GM12878 (cell line): ENCODE data around the gene UFSP2. TPM values are rescaled to one million over a fixed set of nuclear protein-coding genes. Genes with fewer than 3 reads are reported as not detected.

Source experiments
- ATAC-seq: fragments of 200-7000 bp; cut with Tn5 transposase; 3 replicates; pipeline ENCODE4 v1.9.1; 2020; ENCODE audit warnings: mild to moderate bottlenecking, moderate library complexity
- BruUV-seq: library from RNA; stranded (reverse); fragments of 400-500 nt; replicated peaks from 2 replicates; lab custom pipeline; 2021; lab: Mats Ljungman, UMichigan
- CTCF ChIA-PET: fragments of 300-600 bp; sonication (Branson Sonifier 250); formaldehyde crosslinking; extraction: SDS; loops from one replicate; lab custom pipeline; 2021; ENCODE audit warnings: inconsistent platforms; lab: Yijun Ruan, JAX
- POLR2A ChIA-PET: fragments of 350-600 bp; formaldehyde crosslinking; extraction: SDS; loops from one replicate; lab custom pipeline; 2021; ENCODE audit warnings: inconsistent platforms; lab: Charles Lee
- RAD21 ChIA-PET: fragments of 300-600 bp; sonication (Branson Sonifier 250); formaldehyde crosslinking; loops from one replicate; lab custom pipeline; 2023; ENCODE audit warnings: antibody characterized with exemption; ENCODE audit not compliant: unreplicated experiment; lab: Charles Lee
- SMC1A ChIA-PET: fragments of 300-600 bp; sonication (Branson Sonifier 250); formaldehyde crosslinking; loops from one replicate; lab custom pipeline; 2023; ENCODE audit not compliant: unreplicated experiment, uncharacterized antibody; lab: Charles Lee
- DNase-seq: peaks from one replicate; pipeline ENCODE4 v3.0.0-alpha.2; 2011; ENCODE audit warnings: low read depth, low spot score
- FAIRE-seq: peaks from 3 replicates; lab custom pipeline; 2011; peaks lifted over from hg19 to GRCh38; lab: Jason Lieb, UNC
- H2AFZ ChIP-seq: 2 replicates; pipeline ENCODE4 v1.6.0; 2011; ENCODE audit warnings: low read depth, low read length, control low read depth; ENCODE audit not compliant: control insufficient read depth
- H3K27ac ChIP-seq: 2 replicates; pipeline ENCODE4 v1.5.1; 2011; ENCODE audit warnings: control low read depth; ENCODE audit not compliant: control insufficient read depth, insufficient read depth
- H3K27me3 ChIP-seq, 2 experiments: replicated peaks in 1 of 2; 2 replicates each; pipeline versions ENCODE4 v1.6.0 to v1.6.1; 2011; ENCODE audit warnings: low read length in 1 of 2; ENCODE audit not compliant: control insufficient read depth in 2 of 2, insufficient read depth in 2 of 2
- H3K36me3 ChIP-seq, 2 experiments: 2 replicates each; pipeline ENCODE4 v1.5.1; 2011; ENCODE audit warnings: low read length in 1 of 2; ENCODE audit not compliant: control insufficient read depth in 2 of 2, insufficient read depth in 2 of 2
- H3K4me1 ChIP-seq: 2 replicates; pipeline ENCODE4 v1.6.1; 2011; ENCODE audit warnings: mild to moderate bottlenecking, low read length, moderate library complexity, mixed read lengths; ENCODE audit not compliant: control insufficient read depth, insufficient read depth
- H3K4me2 ChIP-seq: 2 replicates; pipeline ENCODE4 v1.6.0; 2011; ENCODE audit warnings: control low read depth; ENCODE audit not compliant: control insufficient read depth, insufficient read depth
- H3K4me3 ChIP-seq: fragments of 200-600 bp; sonication (generic); 2 replicates; pipeline ENCODE4 v1.5.1; 2016
- H3K79me2 ChIP-seq: 2 replicates; pipeline ENCODE4 v1.6.0; 2011; ENCODE audit warnings: low read length; ENCODE audit not compliant: control insufficient read depth, insufficient read depth
- H3K9ac ChIP-seq: 2 replicates; pipeline ENCODE4 v1.8.0; 2011; ENCODE audit warnings: low read length, control low read depth, mixed read lengths; ENCODE audit not compliant: control insufficient read depth, insufficient read depth
- H3K9me3 ChIP-seq: replicated peaks from 3 replicates; pipeline ENCODE4 v1.5.1; 2011; ENCODE audit warnings: mild to moderate bottlenecking, low read length; ENCODE audit not compliant: control insufficient read depth, insufficient read depth
- H4K20me1 ChIP-seq: 2 replicates; pipeline ENCODE4 v1.6.0; 2011; ENCODE audit not compliant: control insufficient read depth, insufficient read depth
- CHD4 ChIP-seq: fragments of 200-600 bp; sonication (generic); IDR thresholded peaks from 2 replicates; pipeline ENCODE4 v1.6.1; 2016; ENCODE audit warnings: mild to moderate bottlenecking
- HDGF ChIP-seq: fragments of 450-650 bp; IDR thresholded peaks from 2 replicates; pipeline ENCODE4 v1.6.1; 2016; ENCODE audit warnings: antibody characterized with exemption
- JUNB ChIP-seq: IDR thresholded peaks from 2 replicates; pipeline ENCODE4 v1.6.1; 2016; ENCODE audit warnings: antibody characterized with exemption, mild to moderate bottlenecking
- KLF5 ChIP-seq: fragments of 450-650 bp; IDR thresholded peaks from 2 replicates; pipeline ENCODE4 v1.6.1; 2014; ENCODE audit warnings: mild to moderate bottlenecking; ENCODE audit not compliant: partially characterized antibody
- MTA2 ChIP-seq: fragments of 450-650 bp; IDR thresholded peaks from 2 replicates; pipeline ENCODE4 v1.6.1; 2016; ENCODE audit warnings: low read depth, mild to moderate bottlenecking, moderate library complexity
- NR2F1 ChIP-seq: fragments of 450-650 bp; conservative IDR thresholded peaks from 2 replicates; pipeline ENCODE4 v1.6.1; 2017; ENCODE audit warnings: mild to moderate bottlenecking
- RAD21 ChIP-seq: IDR thresholded peaks from 2 replicates; pipeline ENCODE4 v1.6.1; 2011; ENCODE audit warnings: mild to moderate bottlenecking, low read depth, low read length, moderate library complexity; ENCODE audit not compliant: insufficient read depth
- SIN3A ChIP-seq: IDR thresholded peaks from 2 replicates; pipeline ENCODE4 v1.6.1; 2012; ENCODE audit warnings: low read depth, low read length, improper control_type of control experiment
- TARDBP ChIP-seq: IDR thresholded peaks from 2 replicates; pipeline ENCODE4 v1.6.1; 2016; ENCODE audit warnings: borderline replicate concordance
- YY1 ChIP-seq: IDR thresholded peaks from 2 replicates; pipeline ENCODE4 v1.6.1; 2011; ENCODE audit warnings: low read depth, mild to moderate bottlenecking, low read length
- ZNF274 ChIP-seq: IDR thresholded peaks from one replicate; pipeline ENCODE4 v1.8.0; 2011; ENCODE audit not compliant: insufficient read length, insufficient read depth
- WGBS: methylation state at CpG from one replicate; pipeline ENCODE4 v1.1.6; 2016; ENCODE audit warnings: low lambda C conversion rate; ENCODE audit not compliant: insufficient replicate concordance, insufficient coverage; ENCODE audit errors: missing lambda C conversion rate; 5-methylcytosine and 5-hydroxymethylcytosine counted together
- in situ Hi-C: fragments of 300-500 bp; cut with MboI; formaldehyde crosslinking; loops from 9 replicates; pipeline ENCODE4 v1.14.3; 2018; ENCODE audit warnings: mixed read lengths
- intact Hi-C: fragments of 100-400 bp; cut with micrococcal nuclease; formaldehyde crosslinking; loops from one replicate; pipeline ENCODE4 v1.14.2; 2022; ENCODE audit not compliant: unreplicated experiment
- polyA plus RNA-seq, 11 experiments: library from polyadenylated mRNA; depleted of rRNA in 4 of 11; unstranded in 6 of 11; stranded (reverse) in 5 of 11; fragments of >200 nt; fragmentation: Nextera tagmentation in 4 of 11; fragmentation: Illumina TruSeq in 1 of 11; extraction: Ambion mirVana in 4 of 11; extraction: Trizol in 1 of 11; gene quantifications; 1 replicate in 1 of 11; 2 replicates in 10 of 11; pipeline versions ENCODE4 v1.2.1 to v1.2.3, GENCODE V29; 2011 to 2016; ENCODE audit warnings: inconsistent platforms in 2 of 11, missing spikeins in 2 of 11, low read depth in 1 of 11
- total RNA-seq, 4 experiments: library from RNA; depleted of rRNA in 3 of 4; stranded (reverse); fragments of >200 nt in 3 of 4; fragmentation: Illumina TruSeq in 1 of 4; extraction: Trizol in 1 of 4; gene quantifications; 2 replicates each; pipeline versions ENCODE4 v1.2.1 to v1.2.3, GENCODE V29; 2013 to 2021
- TF ChIP-seq, protein P1 (sequence below): fragments of 450-650 bp; IDR thresholded peaks from 2 replicates; pipeline ENCODE4 v1.6.1; 2014; ENCODE audit warnings: mild to moderate bottlenecking
- TF ChIP-seq, protein P2 (sequence below): fragments of 450-650 bp; IDR thresholded peaks from 2 replicates; pipeline ENCODE4 v1.6.1; 2016; ENCODE audit warnings: mild to moderate bottlenecking, moderate library complexity, borderline replicate concordance

Gene UFSP2
- total and polyA plus RNA-seq, 10 of the 15 experiments (the other 5 are each of a cell fraction or from before 2014, with no cell fraction given) = 25.4 to 53.1 (median 37.7) TPM

DNA sequence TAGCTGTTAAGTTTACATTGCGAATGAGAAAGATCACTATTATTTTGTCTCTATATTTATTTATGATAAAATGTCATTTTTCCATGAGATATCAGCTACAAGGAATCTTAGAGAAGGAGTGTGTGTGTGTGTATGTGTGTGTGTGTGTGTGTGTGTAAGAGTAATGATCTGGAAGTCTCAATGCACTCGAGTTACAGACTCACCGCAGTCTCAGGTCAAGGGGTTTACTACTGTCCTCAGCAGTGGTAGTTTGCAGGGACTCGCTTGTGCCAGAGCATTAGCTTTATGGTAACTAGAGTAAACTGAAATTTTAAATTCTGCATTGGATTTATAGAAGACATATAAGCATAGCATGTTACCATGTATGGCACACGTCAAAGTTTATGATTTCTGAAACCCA lies 60.9 kb downstream of the UFSP2 start:
- Histone ChIP-seq H3K36me3 (peaks cover 1 to 30% of the 10 kb centered on the region in 2 experiments), H3K4me2 (no peak overlapping the region), H3K4me1 (no peaks in the 10 kb centered on the region), H3K27me3 (no peaks in the 10 kb centered on the region), H3K79me2 (no peaks in the 10 kb centered on the region), H4K20me1 (no peaks in the 10 kb centered on the region), H3K9me3 (no peaks in the 10 kb centered on the region), H3K4me3 (no peak overlapping the region), H3K9ac (no peak overlapping the region), H3K27ac (no peak overlapping the region), H2AFZ (no peak overlapping the region)
- intact Hi-C loops = no loop called here
- BruUV-seq = no TSS peak
- in situ Hi-C loops = no loop called here
- no peak for FAIRE-seq
- 96% methylated on average over 5 of the region's 5 CpGs for WGBS
- SMC1A ChIA-PET = interaction anchor here (0.7 kb wide), 1 partner anchor 12 kb away, joined by 4 read pairs; no protein-coding TSS in a partner anchor
- RAD21 ChIA-PET = interaction anchor here (1.7 kb wide), 1 partner anchor 58 kb away, joined by 4 read pairs; no protein-coding TSS in a partner anchor
- no peak for TF ChIP-seq YY1
- no peak for TF ChIP-seq RAD21
- no peak for TF ChIP-seq NR2F1
- no peak for TF ChIP-seq KLF5
- DNase-seq = no peak
- POLR2A ChIA-PET = no interaction called here
- no peak for ATAC-seq
- CTCF ChIA-PET = interaction anchor here (0.8 to 0.9 kb wide), 2 partner anchors 12 to 145 kb away, joined by 3 to 4 read pairs; no protein-coding TSS in a partner anchor

DNA sequence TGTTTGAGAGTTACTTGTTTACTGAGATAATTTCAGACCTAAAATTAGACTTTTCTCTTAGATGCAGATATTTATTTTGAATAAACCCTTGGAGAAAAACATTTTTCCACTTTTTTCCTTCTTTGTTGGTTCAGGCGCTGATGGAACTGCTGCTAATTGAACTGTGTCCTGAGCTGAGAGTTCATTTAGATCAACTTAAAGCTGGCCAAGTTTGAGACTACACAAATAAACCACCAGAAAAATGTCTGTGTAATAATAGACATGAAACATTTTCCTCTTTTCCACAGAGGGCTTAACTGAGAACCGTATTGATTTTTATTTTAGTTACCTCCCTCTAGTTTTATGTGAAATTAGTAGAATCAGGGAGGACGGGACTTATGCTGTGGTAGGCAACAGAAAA lies 62.5 kb downstream of the UFSP2 start:
- peak overlapping the region; percentile 17; the same call in 1 of the 2 replicates for H3K27ac ChIP-seq
- CTCF ChIA-PET = interaction anchor here (0.7 kb wide), 1 partner anchor 656 kb away, joined by 3 read pairs; no protein-coding TSS in a partner anchor
- no peak overlapping the region for H3K9ac ChIP-seq
- peaks cover 1 to 30% of the 10 kb centered on the region in 2 experiments for H3K36me3 ChIP-seq
- FAIRE-seq = no peak
- no peak overlapping the region for H3K4me3 ChIP-seq
- H3K4me2 ChIP-seq = no peak overlapping the region
- no peak overlapping the region for H2AFZ ChIP-seq
- H3K9me3 ChIP-seq = no peaks in the 10 kb centered on the region
- RAD21 ChIA-PET = interaction anchor here (1.1 kb wide), 1 partner anchor 22 kb away, joined by 3 read pairs; no protein-coding TSS in a partner anchor
- no TSS peak for BruUV-seq
- H3K79me2 ChIP-seq = no peaks in the 10 kb centered on the region
- in situ Hi-C loops = no loop called here
- POLR2A ChIA-PET = interaction anchor here (0.7 kb wide), 3 partner anchors 18 to 538 kb away, joined by 4 to 6 read pairs (median 4); no protein-coding TSS in a partner anchor
- intact Hi-C loops = no loop called here
- H3K4me1 ChIP-seq = no peaks in the 10 kb centered on the region
- WGBS = 85% methylated on average over 3 of the region's 3 CpGs
- ATAC-seq = no peak
- H4K20me1 ChIP-seq = no peaks in the 10 kb centered on the region
- no peak for DNase-seq
- SMC1A ChIA-PET = interaction anchor here (1.0 kb wide), 1 partner anchor 53 kb away, joined by 3 read pairs; no protein-coding TSS in a partner anchor
- H3K27me3 ChIP-seq = no peaks in the 10 kb centered on the region
- TF ChIP-seq MTA2 = no peak
- TF ChIP-seq CHD4 = no peak
- TF ChIP-seq HDGF = no peak
- TF ChIP-seq SIN3A = no peak
- no peak for TF ChIP-seq JUNB
- TF ChIP-seq TARDBP = no peak
- TF ChIP-seq ZNF274 = no peak
- TF ChIP-seq, protein P1, sequence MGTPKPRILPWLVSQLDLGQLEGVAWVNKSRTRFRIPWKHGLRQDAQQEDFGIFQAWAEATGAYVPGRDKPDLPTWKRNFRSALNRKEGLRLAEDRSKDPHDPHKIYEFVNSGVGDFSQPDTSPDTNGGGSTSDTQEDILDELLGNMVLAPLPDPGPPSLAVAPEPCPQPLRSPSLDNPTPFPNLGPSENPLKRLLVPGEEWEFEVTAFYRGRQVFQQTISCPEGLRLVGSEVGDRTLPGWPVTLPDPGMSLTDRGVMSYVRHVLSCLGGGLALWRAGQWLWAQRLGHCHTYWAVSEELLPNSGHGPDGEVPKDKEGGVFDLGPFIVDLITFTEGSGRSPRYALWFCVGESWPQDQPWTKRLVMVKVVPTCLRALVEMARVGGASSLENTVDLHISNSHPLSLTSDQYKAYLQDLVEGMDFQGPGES = no peak
- TF ChIP-seq, protein P2, sequence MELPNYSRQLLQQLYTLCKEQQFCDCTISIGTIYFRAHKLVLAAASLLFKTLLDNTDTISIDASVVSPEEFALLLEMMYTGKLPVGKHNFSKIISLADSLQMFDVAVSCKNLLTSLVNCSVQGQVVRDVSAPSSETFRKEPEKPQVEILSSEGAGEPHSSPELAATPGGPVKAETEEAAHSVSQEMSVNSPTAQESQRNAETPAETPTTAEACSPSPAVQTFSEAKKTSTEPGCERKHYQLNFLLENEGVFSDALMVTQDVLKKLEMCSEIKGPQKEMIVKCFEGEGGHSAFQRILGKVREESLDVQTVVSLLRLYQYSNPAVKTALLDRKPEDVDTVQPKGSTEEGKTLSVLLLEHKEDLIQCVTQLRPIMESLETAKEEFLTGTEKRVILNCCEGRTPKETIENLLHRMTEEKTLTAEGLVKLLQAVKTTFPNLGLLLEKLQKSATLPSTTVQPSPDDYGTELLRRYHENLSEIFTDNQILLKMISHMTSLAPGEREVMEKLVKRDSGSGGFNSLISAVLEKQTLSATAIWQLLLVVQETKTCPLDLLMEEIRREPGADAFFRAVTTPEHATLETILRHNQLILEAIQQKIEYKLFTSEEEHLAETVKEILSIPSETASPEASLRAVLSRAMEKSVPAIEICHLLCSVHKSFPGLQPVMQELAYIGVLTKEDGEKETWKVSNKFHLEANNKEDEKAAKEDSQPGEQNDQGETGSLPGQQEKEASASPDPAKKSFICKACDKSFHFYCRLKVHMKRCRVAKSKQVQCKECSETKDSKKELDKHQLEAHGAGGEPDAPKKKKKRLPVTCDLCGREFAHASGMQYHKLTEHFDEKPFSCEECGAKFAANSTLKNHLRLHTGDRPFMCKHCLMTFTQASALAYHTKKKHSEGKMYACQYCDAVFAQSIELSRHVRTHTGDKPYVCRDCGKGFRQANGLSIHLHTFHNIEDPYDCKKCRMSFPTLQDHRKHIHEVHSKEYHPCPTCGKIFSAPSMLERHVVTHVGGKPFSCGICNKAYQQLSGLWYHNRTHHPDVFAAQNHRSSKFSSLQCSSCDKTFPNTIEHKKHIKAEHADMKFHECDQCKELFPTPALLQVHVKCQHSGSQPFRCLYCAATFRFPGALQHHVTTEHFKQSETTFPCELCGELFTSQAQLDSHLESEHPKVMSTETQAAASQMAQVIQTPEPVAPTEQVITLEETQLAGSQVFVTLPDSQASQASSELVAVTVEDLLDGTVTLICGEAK = no peak
